GM21825 (cell line): ENCODE results near the gene CDSN.
"Not testable (repeated sequence)": the region's sequence is repeated elsewhere in the genome, so short reads cannot be mapped to it uniquely, and the experiment has no call there.

ENCODE experiments used
- ATAC-seq: cut with Tn5 transposase; IDR thresholded peaks from one replicate; pipeline ENCODE4 v1.9.1; 2021; ENCODE audit warnings: mild to moderate bottlenecking, moderate library complexity; ENCODE audit not compliant: unreplicated experiment

CDSN gene, protein sequence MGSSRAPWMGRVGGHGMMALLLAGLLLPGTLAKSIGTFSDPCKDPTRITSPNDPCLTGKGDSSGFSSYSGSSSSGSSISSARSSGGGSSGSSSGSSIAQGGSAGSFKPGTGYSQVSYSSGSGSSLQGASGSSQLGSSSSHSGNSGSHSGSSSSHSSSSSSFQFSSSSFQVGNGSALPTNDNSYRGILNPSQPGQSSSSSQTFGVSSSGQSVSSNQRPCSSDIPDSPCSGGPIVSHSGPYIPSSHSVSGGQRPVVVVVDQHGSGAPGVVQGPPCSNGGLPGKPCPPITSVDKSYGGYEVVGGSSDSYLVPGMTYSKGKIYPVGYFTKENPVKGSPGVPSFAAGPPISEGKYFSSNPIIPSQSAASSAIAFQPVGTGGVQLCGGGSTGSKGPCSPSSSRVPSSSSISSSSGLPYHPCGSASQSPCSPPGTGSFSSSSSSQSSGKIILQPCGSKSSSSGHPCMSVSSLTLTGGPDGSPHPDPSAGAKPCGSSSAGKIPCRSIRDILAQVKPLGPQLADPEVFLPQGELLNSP

GRCh38 chr6:31120151-31120915 is at the start of gene CDSN:
Gene CDSN, minus strand, starts transcription at chr6:31120446. Its CDS starts 27 bp downstream, at chr6:31120419.
- ATAC-seq, result no peak

GRCh38 chr6:31169123-31169857 is 49.0 kb upstream of the CDSN start:
- ATAC-seq, result no peak

DNA sequence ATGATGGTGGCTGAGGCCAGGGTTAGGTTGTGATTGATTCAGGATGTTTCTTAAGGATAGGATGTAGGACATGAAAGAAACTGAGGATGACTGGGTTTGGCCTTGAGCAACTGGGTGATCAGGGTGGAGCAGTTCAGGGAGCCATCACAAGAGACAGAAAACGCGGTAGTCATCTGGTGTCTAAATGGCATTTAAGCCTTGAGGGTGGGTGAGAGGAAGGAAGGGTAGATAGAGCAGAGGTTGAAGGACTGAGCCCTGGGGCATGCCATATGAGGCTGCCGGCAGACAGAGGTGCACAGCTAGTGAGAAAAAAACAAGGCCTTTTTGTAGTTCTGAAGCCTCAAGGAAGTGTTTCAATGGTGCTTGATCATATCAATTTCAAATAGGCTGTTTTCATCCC is 48.4 kb upstream of the CDSN start:
- no peak for ATAC-seq

DNA sequence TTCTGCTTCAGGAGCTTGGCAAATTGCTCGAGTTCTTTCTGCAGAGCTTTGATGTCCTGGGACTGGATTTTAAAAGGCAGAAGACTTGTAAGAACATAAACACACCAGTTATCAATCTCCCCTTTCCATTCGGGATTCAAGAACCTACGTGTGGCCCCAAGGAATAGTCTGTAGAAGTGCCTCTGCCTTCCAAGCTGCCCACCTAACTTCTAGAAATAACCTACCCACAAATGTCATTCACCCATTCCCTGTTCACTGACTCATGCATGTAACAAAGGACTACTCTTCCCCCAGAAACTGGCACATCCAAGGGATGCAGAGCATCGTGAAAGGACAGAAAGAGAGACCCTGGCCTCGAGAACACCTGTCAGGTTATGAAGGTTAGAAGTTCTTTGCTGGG is 45.7 kb upstream of the CDSN start:
- ATAC-seq, result no peak

DNA sequence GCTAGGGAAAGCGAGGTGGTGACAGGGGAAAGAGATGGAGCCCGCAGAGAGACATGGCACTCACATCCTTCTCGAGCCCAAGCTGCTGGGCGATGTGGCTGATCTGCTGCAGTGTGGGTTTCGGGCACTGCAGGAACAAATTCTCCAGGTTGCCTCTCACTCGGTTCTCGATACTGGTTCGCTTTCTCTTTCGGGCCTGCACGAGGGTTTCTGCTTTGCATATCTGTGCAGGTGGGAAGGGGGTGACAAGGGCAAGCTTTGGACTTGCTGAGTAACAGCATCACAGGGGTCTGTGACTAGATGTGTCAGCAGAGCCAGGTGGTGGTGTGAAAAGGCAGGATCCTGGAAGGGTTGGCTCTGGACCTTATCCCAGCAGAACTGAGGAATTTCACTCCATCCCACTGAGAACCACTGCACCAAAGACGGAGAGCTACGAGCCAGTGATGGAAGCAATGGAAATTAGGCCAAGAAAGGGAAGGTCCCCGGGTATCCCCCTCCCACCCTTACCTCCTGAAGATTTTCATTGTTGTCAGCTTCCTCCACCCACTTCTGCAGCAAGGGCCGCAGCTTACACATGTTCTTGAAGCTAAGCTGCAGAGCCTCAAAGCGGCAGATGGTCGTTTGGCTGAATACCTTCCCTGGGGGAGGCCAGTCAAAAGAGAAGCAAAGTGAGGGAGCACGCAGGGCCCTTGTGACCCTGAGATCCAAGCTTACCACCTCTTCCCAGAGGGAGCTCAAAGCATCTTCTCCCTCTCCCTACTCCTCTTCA is 45.0 kb upstream of the CDSN start:
- not testable (repeated sequence) for ATAC-seq

- not testable (repeated sequence) for ATAC-seq
Observed at GRCh38 chr6:31164475-31165063, 44.3 kb upstream of the CDSN start.

GRCh38 chr6:31163922-31164321 is 43.7 kb upstream of the CDSN start:
- ATAC-seq, result no peak

GRCh38 chr6:31162463-31163165 is 42.4 kb upstream of the CDSN start:
- no peak for ATAC-seq

- ATAC-seq, result no peak
Observed at GRCh38 chr6:31161216-31162126, 41.2 kb upstream of the CDSN start.

- ATAC-seq, result no peak
Observed at GRCh38 chr6:31158863-31159855, 38.9 kb upstream of the CDSN start.

GRCh38 chr6:31158140-31158862 is 38.1 kb upstream of the CDSN start, which contains the start of gene TCF19:
Gene TCF19, plus strand, starts transcription at chr6:31158589. Its CDS starts 881 bp downstream, at chr6:31159470.
- ATAC-seq, result peak; percentile 81

DNA sequence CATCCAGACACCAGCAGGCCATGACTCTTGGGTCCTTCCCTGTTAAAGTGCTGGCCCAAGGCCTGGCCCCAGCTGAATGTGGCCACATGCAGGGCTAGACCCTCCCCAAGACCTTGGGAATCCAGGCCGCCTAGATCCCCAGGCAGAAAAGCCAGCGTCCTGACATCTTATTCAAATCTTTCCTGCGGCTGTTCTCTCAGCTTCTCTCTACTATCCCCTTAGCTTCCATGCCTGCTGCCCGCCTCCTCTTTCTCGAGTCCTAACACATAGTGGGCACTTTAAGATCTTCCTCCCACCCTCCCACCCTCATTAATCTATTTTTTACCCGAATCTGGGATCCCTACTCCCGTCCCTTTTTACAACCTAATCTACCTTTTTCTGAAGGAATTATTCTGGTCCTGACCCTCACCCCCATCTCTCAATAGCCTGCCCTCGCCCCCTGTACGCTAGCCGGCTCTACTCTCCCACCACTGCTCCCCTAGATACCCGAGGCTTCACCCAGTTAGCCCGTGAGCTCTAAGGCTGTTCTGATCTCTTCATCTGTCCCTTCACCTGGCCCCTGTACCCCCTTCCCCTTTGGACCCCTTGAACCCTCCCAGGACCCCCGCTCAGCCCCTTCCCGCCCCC is 37.4 kb upstream of the CDSN start, which contains the start of gene CCHCR1:
Gene CCHCR1 (minus strand): TSS at position 290 of the 627 bp plus-strand sequence. CDS start 202 bp downstream, at position 88.
- ATAC-seq, result no peak

DNA sequence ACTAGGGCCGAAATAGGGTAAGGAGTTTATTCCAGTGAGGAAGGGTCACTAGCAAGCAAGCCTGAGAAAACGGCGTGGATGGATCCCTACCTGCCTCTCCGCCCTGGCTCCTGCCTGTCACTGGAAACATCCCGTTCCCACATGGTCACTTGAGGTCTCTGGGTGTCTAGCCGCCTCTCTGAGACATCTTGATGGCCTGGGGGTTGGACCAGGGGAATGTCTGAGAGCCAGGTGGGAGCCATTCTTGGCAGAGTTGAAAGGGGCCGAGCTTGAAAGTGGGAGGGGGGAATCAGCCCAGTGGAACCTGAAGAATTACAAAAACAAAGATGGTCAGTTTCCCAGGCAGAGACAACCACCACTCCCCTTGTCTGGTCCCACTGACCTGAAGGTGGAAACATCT is 36.4 kb upstream of the CDSN start:
- no peak for ATAC-seq

- no peak for ATAC-seq
Observed at GRCh38 chr6:31154436-31154835, 34.2 kb upstream of the CDSN start.

DNA sequence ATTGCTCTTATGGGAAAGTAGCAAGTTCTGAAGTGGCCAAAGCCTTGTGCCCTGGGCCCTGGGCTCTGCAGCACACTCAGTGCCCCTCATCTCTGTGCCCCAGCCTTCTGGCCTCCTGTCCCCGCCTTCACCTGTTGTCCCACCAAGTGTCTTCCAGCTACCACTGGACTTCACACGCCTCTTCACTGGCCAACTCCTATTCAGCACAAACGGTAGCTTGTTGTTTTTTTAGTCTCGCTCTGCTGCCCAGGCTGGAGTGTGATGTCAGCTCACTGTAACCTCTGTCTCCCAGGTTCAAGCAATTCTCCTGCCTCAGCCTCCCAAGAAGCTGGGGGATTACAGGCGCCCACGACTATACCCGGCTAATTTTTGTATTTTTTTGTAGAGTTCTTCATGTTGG is 32.5 kb upstream of the CDSN start:
- ATAC-seq, result no peak
